ENCODE measurements around the gene UBE2H.
"Not testable (repeated sequence)": the region's sequence is repeated elsewhere in the genome, so short reads cannot be mapped to it uniquely, and the experiment has no call there.

The UBE2H gene

GRCh38 chr7:129825209-129825970 is 127.4 kb downstream of the UBE2H start:
- peak overlapping the region; percentile 68 for H3K4me3 ChIP-seq (ENCODE audit: insufficient read length, low read depth)
- peaks cover 13% of the 10 kb centered on the region for H3K4me1 ChIP-seq (ENCODE audit: insufficient read depth, insufficient read length)
- no peaks in the 10 kb centered on the region for H3K36me3 ChIP-seq (ENCODE audit: insufficient read depth, insufficient read length, low read length)
- no peaks in the 10 kb centered on the region for H3K27me3 ChIP-seq (ENCODE audit: insufficient read depth, insufficient read length)
- TF ChIP-seq SUZ12 (IDR thresholded peaks at IDR 0.05; ENCODE audit: extremely low read depth, insufficient read depth, insufficient read length), result no peak
- no peak for TF ChIP-seq ZNF274 (IDR thresholded peaks at IDR 0.05; ENCODE audit: low read depth, low read length)
- TF ChIP-seq YY1 (IDR thresholded peaks at IDR 0.05; ENCODE audit: insufficient read depth, insufficient read length), result no peak
- peak; percentile 58 for DNase-seq (ENCODE audit: low read depth, low spot score)
- H3K9me3 ChIP-seq (ENCODE audit: insufficient read depth, low read length), result no peaks in the 10 kb centered on the region
- peak overlapping the region; percentile 76 for H3K9ac ChIP-seq (ENCODE audit: insufficient read length, low read depth)

GRCh38 chr7:129824291-129825208 is 128.2 kb downstream of the UBE2H start:
- H3K4me1 ChIP-seq (ENCODE audit: insufficient read depth, insufficient read length), result peaks cover 10% of the 10 kb centered on the region
- peak overlapping the region; percentile 70 for H3K9ac ChIP-seq (ENCODE audit: insufficient read length, low read depth)
- no peaks in the 10 kb centered on the region for H3K9me3 ChIP-seq (ENCODE audit: insufficient read depth, low read length)
- peak overlapping the region; percentile 35 for H3K4me3 ChIP-seq (ENCODE audit: insufficient read length, low read depth)
- H3K27me3 ChIP-seq (ENCODE audit: insufficient read depth, insufficient read length), result no peaks in the 10 kb centered on the region
- H3K36me3 ChIP-seq (ENCODE audit: insufficient read depth, insufficient read length, low read length), result no peaks in the 10 kb centered on the region
- no peak for TF ChIP-seq YY1 (IDR thresholded peaks at IDR 0.05; ENCODE audit: insufficient read depth, insufficient read length)
- TF ChIP-seq ZNF274 (IDR thresholded peaks at IDR 0.05; ENCODE audit: low read depth, low read length), result no peak
- no peak for TF ChIP-seq SUZ12 (IDR thresholded peaks at IDR 0.05; ENCODE audit: extremely low read depth, insufficient read depth, insufficient read length)
- peak; percentile 93 for DNase-seq (ENCODE audit: low read depth, low spot score)

- not testable (repeated sequence) for H3K4me3 ChIP-seq (ENCODE audit: insufficient read length, low read depth); H3K36me3 ChIP-seq (ENCODE audit: insufficient read depth, insufficient read length, low read length); H3K4me1 ChIP-seq (ENCODE audit: insufficient read depth, insufficient read length); DNase-seq (ENCODE audit: low read depth, low spot score); H3K27me3 ChIP-seq (ENCODE audit: insufficient read depth, insufficient read length); H3K9me3 ChIP-seq (ENCODE audit: insufficient read depth, low read length); H3K9ac ChIP-seq (ENCODE audit: insufficient read length, low read depth)
Observed at GRCh38 chr7:129823143-129823542, 129.6 kb downstream of the UBE2H start.

GRCh38 chr7:129821476-129821875 is 131.3 kb downstream of the UBE2H start:
- H3K36me3 ChIP-seq (ENCODE audit: insufficient read depth, insufficient read length, low read length), result no peaks in the 10 kb centered on the region
- H3K9me3 ChIP-seq (ENCODE audit: insufficient read depth, low read length), result peaks cover 8% of the 10 kb centered on the region; the same call in 1 of the 2 replicates
- H3K4me1 ChIP-seq (ENCODE audit: insufficient read depth, insufficient read length), result peaks cover 3% of the 10 kb centered on the region
- TF ChIP-seq SUZ12 (IDR thresholded peaks at IDR 0.05; ENCODE audit: extremely low read depth, insufficient read depth, insufficient read length) (no peak), YY1 (IDR thresholded peaks at IDR 0.05; ENCODE audit: insufficient read depth, insufficient read length) (no peak), ZNF274 (IDR thresholded peaks at IDR 0.05; ENCODE audit: low read depth, low read length) (no peak)
- no peak overlapping the region for H3K4me3 ChIP-seq (ENCODE audit: insufficient read length, low read depth)
- no peak for DNase-seq (ENCODE audit: low read depth, low spot score)
- H3K27me3 ChIP-seq (ENCODE audit: insufficient read depth, insufficient read length), result no peaks in the 10 kb centered on the region
- H3K9ac ChIP-seq (ENCODE audit: insufficient read length, low read depth), result no peak overlapping the region

GRCh38 chr7:129816742-129817141 is 136.0 kb downstream of the UBE2H start:
- Histone ChIP-seq H3K4me3 (ENCODE audit: insufficient read length, low read depth) (no peak overlapping the region), H3K36me3 (ENCODE audit: insufficient read depth, insufficient read length, low read length) (no peaks in the 10 kb centered on the region), H3K27me3 (ENCODE audit: insufficient read depth, insufficient read length) (no peaks in the 10 kb centered on the region), H3K4me1 (ENCODE audit: insufficient read depth, insufficient read length) (no peaks in the 10 kb centered on the region), H3K9me3 (ENCODE audit: insufficient read depth, low read length) (peaks cover 8% of the 10 kb centered on the region; the same call in 1 of the 2 replicates), H3K9ac (ENCODE audit: insufficient read length, low read depth) (no peak overlapping the region)
- no peak for DNase-seq (ENCODE audit: low read depth, low spot score)
- TF ChIP-seq YY1 (IDR thresholded peaks at IDR 0.05; ENCODE audit: insufficient read depth, insufficient read length) (no peak), SUZ12 (IDR thresholded peaks at IDR 0.05; ENCODE audit: extremely low read depth, insufficient read depth, insufficient read length) (no peak), ZNF274 (IDR thresholded peaks at IDR 0.05; ENCODE audit: low read depth, low read length) (no peak)

GRCh38 chr7:129807863-129808262 is 144.9 kb downstream of the UBE2H start:
- no peak for TF ChIP-seq YY1 (IDR thresholded peaks at IDR 0.05; ENCODE audit: insufficient read depth, insufficient read length)
- TF ChIP-seq SUZ12 (IDR thresholded peaks at IDR 0.05; ENCODE audit: extremely low read depth, insufficient read depth, insufficient read length), result no peak
- TF ChIP-seq ZNF274 (IDR thresholded peaks at IDR 0.05; ENCODE audit: low read depth, low read length), result no peak

More at GRCh38 chr7:129807863-129808262, 144.9 kb downstream of the UBE2H start:
- no peaks in the 10 kb centered on the region for H3K9me3 ChIP-seq (ENCODE audit: insufficient read depth, low read length)
- H3K9ac ChIP-seq (ENCODE audit: insufficient read length, low read depth), result no peak overlapping the region
- no peaks in the 10 kb centered on the region for H3K27me3 ChIP-seq (ENCODE audit: insufficient read depth, insufficient read length)
- no peak overlapping the region for H3K4me3 ChIP-seq (ENCODE audit: insufficient read length, low read depth)
- no peaks in the 10 kb centered on the region for H3K36me3 ChIP-seq (ENCODE audit: insufficient read depth, insufficient read length, low read length)
- no peak for DNase-seq (ENCODE audit: low read depth, low spot score)
- peaks cover 5% of the 10 kb centered on the region for H3K4me1 ChIP-seq (ENCODE audit: insufficient read depth, insufficient read length)

All from NT2/D1 (cell line).